Lower leg skin (tissue), 3 donors: ENCODE results near the gene PLEKHA4.

Source experiments
- POLR2A ChIP-seq, 2 donors: fragments of 450-650 bp; IDR thresholded peaks; one replicate each; pipeline ENCODE4 v1.6.1; 2016 to 2017; ENCODE audit warnings: antibody characterized with exemption in 2 of 2, mild to moderate bottlenecking in 1 of 2, moderate library complexity in 1 of 2
- TF ChIP-seq, protein P1 (sequence below), 3 donors: fragments of 450-650 bp; IDR thresholded peaks; one replicate each; pipeline ENCODE4 v1.5.1; 2016; ENCODE audit warnings: antibody characterized with exemption in 3 of 3, mild to moderate bottlenecking in 3 of 3, moderate library complexity in 2 of 3

DNA sequence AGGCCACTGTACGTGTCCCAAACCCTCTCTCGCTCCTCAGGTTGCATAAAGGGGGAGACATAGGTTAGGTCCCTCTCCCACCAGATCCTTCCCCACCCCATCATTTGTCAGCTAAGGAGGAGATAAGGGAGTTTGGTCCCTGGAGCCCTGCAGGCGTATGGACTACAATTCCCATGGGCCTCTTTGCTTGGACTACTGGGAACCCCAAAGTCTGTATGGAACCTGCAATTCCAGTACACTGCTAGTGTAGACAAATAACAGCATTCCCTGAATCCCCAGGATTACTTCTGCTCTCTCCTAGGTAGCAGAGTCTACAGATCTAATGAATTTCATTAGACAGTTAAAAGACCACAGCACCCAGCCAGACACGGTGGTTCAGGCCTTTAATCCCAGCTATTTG lies 16.1 kb downstream of the PLEKHA4 start:
- TF ChIP-seq, protein P1, sequence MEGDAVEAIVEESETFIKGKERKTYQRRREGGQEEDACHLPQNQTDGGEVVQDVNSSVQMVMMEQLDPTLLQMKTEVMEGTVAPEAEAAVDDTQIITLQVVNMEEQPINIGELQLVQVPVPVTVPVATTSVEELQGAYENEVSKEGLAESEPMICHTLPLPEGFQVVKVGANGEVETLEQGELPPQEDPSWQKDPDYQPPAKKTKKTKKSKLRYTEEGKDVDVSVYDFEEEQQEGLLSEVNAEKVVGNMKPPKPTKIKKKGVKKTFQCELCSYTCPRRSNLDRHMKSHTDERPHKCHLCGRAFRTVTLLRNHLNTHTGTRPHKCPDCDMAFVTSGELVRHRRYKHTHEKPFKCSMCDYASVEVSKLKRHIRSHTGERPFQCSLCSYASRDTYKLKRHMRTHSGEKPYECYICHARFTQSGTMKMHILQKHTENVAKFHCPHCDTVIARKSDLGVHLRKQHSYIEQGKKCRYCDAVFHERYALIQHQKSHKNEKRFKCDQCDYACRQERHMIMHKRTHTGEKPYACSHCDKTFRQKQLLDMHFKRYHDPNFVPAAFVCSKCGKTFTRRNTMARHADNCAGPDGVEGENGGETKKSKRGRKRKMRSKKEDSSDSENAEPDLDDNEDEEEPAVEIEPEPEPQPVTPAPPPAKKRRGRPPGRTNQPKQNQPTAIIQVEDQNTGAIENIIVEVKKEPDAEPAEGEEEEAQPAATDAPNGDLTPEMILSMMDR (IDR thresholded peaks at IDR 0.05): no peak
- TF ChIP-seq POLR2A (IDR thresholded peaks at IDR 0.05): no peak
